Keratinocyte (primary cell): ENCODE results near the gene SPACA9.

Experiments
- CTCF ChIP-seq, 3 experiments: IDR thresholded peaks in 1 of 3; conservative IDR thresholded peaks in 1 of 3; optimal IDR thresholded peaks in 1 of 3; 2 replicates in 2 of 3; 3 replicates in 1 of 3; pipeline versions ENCODE3 to v1.5.1; 2011; ENCODE audit warnings: low read length in 3 of 3, mild to moderate bottlenecking in 3 of 3, moderate library complexity in 2 of 3, control low read depth in 1 of 3, inconsistent platforms in 1 of 3; ENCODE audit not compliant: insufficient read depth in 2 of 3; ENCODE audit errors: extremely low read depth in 1 of 3
- EZH2 ChIP-seq: IDR thresholded peaks from one replicate; pipeline ENCODE4 v1.6.1; 2012; ENCODE audit warnings: inconsistent platforms, mild to moderate bottlenecking, low read length, moderate library complexity

GRCh38 chr9:132881826-132882225 lies 3.1 kb downstream of the SPACA9 start:
- TF ChIP-seq CTCF (optimal IDR thresholded peaks at IDR 0.05 in 1 of 3, IDR thresholded peaks at IDR 0.05 in 1 of 3, conservative IDR thresholded peaks at IDR 0.05 in 1 of 3; ENCODE audit: extremely low read depth in 1 of 3, insufficient read depth in 2 of 3, low read length in 3 of 3) (no peak), EZH2 (no peak)
